Ovary (tissue), 9 donors: ENCODE data around the gene ALOX12B. TPM values are rescaled to one million over a fixed set of nuclear protein-coding genes. Genes with fewer than 3 reads are reported as not detected.

Experiments used
- DNase-seq, 5 donors: peaks; one replicate each; pipeline ENCODE4 v3.0.0-alpha.2; 2019 to 2020
- H3K27ac ChIP-seq, 2 donors: fragments of 200-600 bp; one replicate each; pipeline versions ENCODE4 v1.5.1 to v1.8.0; 2019 to 2022
- H3K27me3 ChIP-seq: fragments of 200-600 bp; one replicate; pipeline ENCODE4 v1.8.0; 2022
- H3K36me3 ChIP-seq: fragments of 200-600 bp; sonication (generic); one replicate; pipeline ENCODE4 v1.5.1; 2019
- H3K4me1 ChIP-seq: one replicate; pipeline ENCODE4 v1.8.1; 2013; ENCODE audit warnings: mild to moderate bottlenecking, moderate library complexity; ENCODE audit not compliant: insufficient read depth
- H3K4me3 ChIP-seq: fragments of 200-600 bp; sonication (generic); one replicate; pipeline ENCODE4 v1.5.1; 2017
- H3K9me3 ChIP-seq, 2 donors: fragments of 200-600 bp in 1 of 2; sonication (generic) in 1 of 2; one replicate each; pipeline versions ENCODE4 v1.5.1 to v1.8.1; 2013 to 2019; ENCODE audit warnings: mild to moderate bottlenecking in 1 of 2, moderate library complexity in 1 of 2
- CTCF ChIP-seq, 3 donors: fragments of 450-650 bp in 2 of 3; fragments of 200-600 bp in 1 of 3; IDR thresholded peaks; one replicate each; pipeline versions ENCODE4 v1.5.1 to v1.8.0; 2016 to 2022; ENCODE audit warnings: antibody characterized with exemption in 3 of 3, mild to moderate bottlenecking in 1 of 3
- EP300 ChIP-seq: sonication (generic); formaldehyde crosslinking; IDR thresholded peaks from one replicate; pipeline ENCODE4 v1.6.1; 2017; ENCODE audit warnings: antibody characterized with exemption
- POLR2A ChIP-seq: fragments of 450-650 bp; IDR thresholded peaks from one replicate; pipeline ENCODE4 v1.6.1; 2017; ENCODE audit warnings: antibody characterized with exemption, mild to moderate bottlenecking, moderate library complexity
- WGBS, 3 donors: extraction: QIAGEN DNeasy Blood & Tissue Kit in 1 of 3; methylation state at CpG; one replicate each; pipeline versions ENCODE4 v1.1.5 to v1.1.7; 2013 to 2017; 5-methylcytosine and 5-hydroxymethylcytosine counted together
- intact Hi-C, 4 donors: fragments of 100-400 bp; cut with DNase I; formaldehyde crosslinking; loops; one replicate each; pipeline versions ENCODE4 v1.11.0 to v1.15.1; 2022 to 2023
- polyA plus RNA-seq, 2 donors: library from polyadenylated mRNA; stranded (reverse); fragments of 200-250 nt in 1 of 2; fragments of 350-450 nt in 1 of 2; fragmentation: Illumina TruSeq in 1 of 2; extraction: RNeasy Lipid Tissue Mini Kit (QIAGEN cat#74804) in 1 of 2; gene quantifications; one replicate each; pipeline ENCODE4 v1.2.3, GENCODE V29; 2013 to 2014
- total RNA-seq, 7 donors: library from RNA; depleted of rRNA in 2 of 7; stranded (reverse); fragments of >200 nt in 2 of 7; fragmentation: NEBNext Ultra II Directional in 3 of 7; extraction: Animal tissue kit (Norgen Biotek cat#: 25700) in 3 of 7; gene quantifications; one replicate each; pipeline versions ENCODE4 v1.1.0 to v1.2.4, GENCODE V29; 2016 to 2023
- donor health status: DM: no; HTN: no; CAD: no; lungs with moderate emphysema.
- donor health status: DM: no; HTN: no; CAD: no.
- donor health status: Bipolar disorder and iron deficiency.
- donor health status: DM: yes; HTN: yes; CAD: no.
- donor health status: DM: no; HTN: no; CAD: no.
- donor health status: DM: yes; HTN: yes; CAD: no.

Gene ALOX12B
- total and polyA plus RNA-seq, 9 donors = 0.70 TPM; not detected in 8

- Histone ChIP-seq H3K27ac (no peak overlapping the region), H3K27me3 (no peaks in the 10 kb centered on the region), H3K9me3 (no peaks in the 10 kb centered on the region), H3K4me3 (no peak overlapping the region), H3K36me3 (no peaks in the 10 kb centered on the region), H3K4me1 (no peaks in the 10 kb centered on the region)
- peak in 1 of 5 donors; percentile 7 for DNase-seq
- intact Hi-C loops = loop anchor here in 2 of 4 donors (5.0 to 10.0 kb wide), 3 partner anchors 64 to 311 kb away; no protein-coding TSS in a partner anchor
- 84 to 88% (median 88%) methylated on average over 3 of the region's 3 CpGs for WGBS, 3 donors
- TF ChIP-seq EP300 (no peak), CTCF (IDR thresholded peaks at IDR 0.05) (no peak), POLR2A (no peak)
These were observed 31.7 kb downstream of the ALOX12B start for GRCh38 chr17:8055851-8056231.

GRCh38 chr17:8053600-8053999, 33.9 kb downstream of the ALOX12B start:
- intact Hi-C loops = loop anchor here in 2 of 4 donors (10.0 kb wide), 1 partner anchor 309 kb away; no protein-coding TSS in a partner anchor
- H3K27ac ChIP-seq = no peak overlapping the region
- H3K4me3 ChIP-seq = no peak overlapping the region
- no peaks in the 10 kb centered on the region for H3K9me3 ChIP-seq
- TF ChIP-seq EP300 = no peak
- H3K27me3 ChIP-seq = no peaks in the 10 kb centered on the region
- H3K36me3 ChIP-seq = no peaks in the 10 kb centered on the region
- no peaks in the 10 kb centered on the region for H3K4me1 ChIP-seq
- 88 to 93% (median 90%) methylated on average over 7 of the region's 7 CpGs for WGBS, 3 donors
- DNase-seq = no peak

GRCh38 chr17:8052256-8053252, 35.0 kb downstream of the ALOX12B start:
- no peak for TF ChIP-seq POLR2A
- TF ChIP-seq CTCF (IDR thresholded peaks at IDR 0.05) = no peak
- no peak for TF ChIP-seq EP300
- Histone ChIP-seq H3K36me3 (no peaks in the 10 kb centered on the region), H3K27me3 (no peaks in the 10 kb centered on the region), H3K4me3 (no peak overlapping the region), H3K9me3 (no peaks in the 10 kb centered on the region), H3K4me1 (no peaks in the 10 kb centered on the region), H3K27ac (no peak overlapping the region)
- no peak for DNase-seq
- intact Hi-C loops = loop anchor here in 2 of 4 donors (10.0 kb wide), 1 partner anchor 308 kb away; no protein-coding TSS in a partner anchor
- WGBS, 3 donors = 86 to 88% (median 87%) methylated on average over 6 of the region's 6 CpGs

GRCh38 chr17:8051831-8052230, 35.7 kb downstream of the ALOX12B start:
- Histone ChIP-seq H3K36me3 (no peaks in the 10 kb centered on the region), H3K4me1 (no peaks in the 10 kb centered on the region), H3K9me3 (no peaks in the 10 kb centered on the region), H3K27me3 (no peaks in the 10 kb centered on the region), H3K27ac (no peak overlapping the region), H3K4me3 (no peak overlapping the region)
- WGBS, 3 donors = 76 to 86% (median 79%) methylated on average over 7 of the region's 7 CpGs
- intact Hi-C loops = loop anchor here in 2 of 4 donors (10.0 kb wide), 1 partner anchor 307 kb away; no protein-coding TSS in a partner anchor
- TF ChIP-seq EP300 (no peak), CTCF (IDR thresholded peaks at IDR 0.05) (no peak), POLR2A (no peak)
- DNase-seq = no peak

- Histone ChIP-seq H3K4me3 (no peak overlapping the region), H3K4me1 (no peaks in the 10 kb centered on the region), H3K27me3 (no peaks in the 10 kb centered on the region), H3K27ac (no peak overlapping the region), H3K36me3 (no peaks in the 10 kb centered on the region), H3K9me3 (no peaks in the 10 kb centered on the region)
- 62 to 74% (median 67%) methylated on average over 8 of the region's 8 CpGs for WGBS, 3 donors
- DNase-seq = no peak
- no peak for TF ChIP-seq EP300
- TF ChIP-seq CTCF (IDR thresholded peaks at IDR 0.05) = no peak
- no peak for TF ChIP-seq POLR2A
- intact Hi-C loops = no loop called here
These were observed 38.8 kb downstream of the ALOX12B start for GRCh38 chr17:8048736-8049135.
